Loucy (cell line): ENCODE measurements around the gene PABPN1L.

Experiments used
- H2AFZ ChIP-seq: fragments of 200-600 bp; sonication (generic); 2 replicates; pipeline ENCODE4 v1.6.0; 2016; ENCODE audit warnings: antibody characterized with exemption, mild to moderate bottlenecking, low read length, moderate library complexity
- H3F3A ChIP-seq: fragments of 200-600 bp; 2 replicates; pipeline ENCODE4 v1.6.0; 2016; ENCODE audit warnings: antibody characterized with exemption, low read depth, mild to moderate bottlenecking
- H3K27me3 ChIP-seq: fragments of 200-600 bp; sonication (generic); 2 replicates; pipeline ENCODE4 v1.6.1; 2014; ENCODE audit warnings: low read length, mild to moderate bottlenecking; ENCODE audit not compliant: insufficient read depth, poor library complexity, severe bottlenecking
- H3K36me3 ChIP-seq: fragments of 200-600 bp; sonication (generic); 2 replicates; pipeline ENCODE4 v1.6.1; 2016; ENCODE audit warnings: low read length; ENCODE audit not compliant: insufficient read depth
- H3K4me1 ChIP-seq: fragments of 200-600 bp; sonication (generic); 2 replicates; pipeline ENCODE4 v1.5.1; 2014; ENCODE audit warnings: low read length, mild to moderate bottlenecking; ENCODE audit not compliant: insufficient read depth, poor library complexity, severe bottlenecking
- H3K4me2 ChIP-seq: fragments of 200-600 bp; sonication (generic); 2 replicates; pipeline ENCODE4 v1.6.0; 2014; ENCODE audit warnings: antibody characterized with exemption, low read length, low read depth, mild to moderate bottlenecking; ENCODE audit not compliant: poor library complexity, severe bottlenecking
- H3K4me3 ChIP-seq: fragments of 200-600 bp; sonication (generic); 2 replicates; pipeline ENCODE4 v1.5.1; 2014; ENCODE audit warnings: low read length, mild to moderate bottlenecking, mixed read lengths; ENCODE audit not compliant: poor library complexity, severe bottlenecking
- H3K79me2 ChIP-seq: fragments of 200-600 bp; sonication (generic); 2 replicates; pipeline ENCODE4 v1.6.1; 2014; ENCODE audit warnings: low read length; ENCODE audit not compliant: insufficient read depth
- H3K9ac ChIP-seq: fragments of 200-600 bp; sonication (generic); 2 replicates; pipeline ENCODE4 v1.6.0; 2014; ENCODE audit warnings: mild to moderate bottlenecking, low read depth, low read length, moderate library complexity; ENCODE audit not compliant: poor library complexity, severe bottlenecking
- H3K9me2 ChIP-seq: fragments of 200-600 bp; sonication (generic); replicated peaks from 2 replicates; pipeline ENCODE4 v1.6.1; 2016; ENCODE audit warnings: low read depth, low read length, mixed read lengths
- H3K9me3 ChIP-seq: fragments of 200-600 bp; sonication (generic); 2 replicates; pipeline ENCODE4 v1.6.1; 2014; ENCODE audit warnings: mild to moderate bottlenecking, antibody characterized with exemption, low read length, low read depth; ENCODE audit not compliant: insufficient read depth
- H4K20me1 ChIP-seq: fragments of 200-600 bp; sonication (generic); 2 replicates; pipeline ENCODE4 v1.6.0; 2014; ENCODE audit warnings: antibody characterized with exemption, low read length, mild to moderate bottlenecking; ENCODE audit not compliant: insufficient read depth, poor library complexity, severe bottlenecking
- CTCF ChIP-seq: fragments of 200-600 bp; sonication (generic); conservative IDR thresholded peaks from 2 replicates; pipeline ENCODE4 v1.5.1; 2014; ENCODE audit warnings: mild to moderate bottlenecking, antibody characterized with exemption, low read length
- EZH2phosphoT487 ChIP-seq: fragments of 200-600 bp; IDR thresholded peaks from 2 replicates; pipeline ENCODE4 v1.6.1; 2018; ENCODE audit warnings: antibody characterized with exemption, mild to moderate bottlenecking, moderate library complexity, borderline replicate concordance

PABPN1L gene

GRCh38 chr16:88828711-88829110, 37.7 kb downstream of the PABPN1L start:
- Histone ChIP-seq H3K36me3 (no peaks in the 10 kb centered on the region), H3F3A (no peaks in the 10 kb centered on the region), H2AFZ (no peak overlapping the region), H3K9me2 (no peaks in the 10 kb centered on the region), H3K79me2 (no peaks in the 10 kb centered on the region), H3K4me2 (no peak overlapping the region), H4K20me1 (no peaks in the 10 kb centered on the region), H3K4me3 (no peak overlapping the region), H3K9ac (no peak overlapping the region), H3K27me3 (no peaks in the 10 kb centered on the region), H3K4me1 (no peaks in the 10 kb centered on the region), H3K9me3 (no peaks in the 10 kb centered on the region)
- TF ChIP-seq EZH2phosphoT487 (no peak), CTCF (no peak)

- Histone ChIP-seq H3F3A (no peaks in the 10 kb centered on the region), H3K9me3 (no peaks in the 10 kb centered on the region), H3K4me1 (no peaks in the 10 kb centered on the region), H3K27me3 (no peaks in the 10 kb centered on the region), H3K4me3 (no peak overlapping the region), H3K79me2 (no peaks in the 10 kb centered on the region), H3K36me3 (no peaks in the 10 kb centered on the region), H3K9me2 (no peaks in the 10 kb centered on the region), H4K20me1 (no peaks in the 10 kb centered on the region), H3K4me2 (no peak overlapping the region), H3K9ac (no peak overlapping the region), H2AFZ (no peak overlapping the region)
- TF ChIP-seq EZH2phosphoT487 (no peak), CTCF (no peak)
Measured at GRCh38 chr16:88827727-88828126, 38.7 kb downstream of the PABPN1L start.

- Histone ChIP-seq H3K79me2 (no peaks in the 10 kb centered on the region), H3K27me3 (no peaks in the 10 kb centered on the region), H3K4me3 (no peak overlapping the region), H3K9me3 (no peaks in the 10 kb centered on the region), H3K4me1 (no peaks in the 10 kb centered on the region), H4K20me1 (no peaks in the 10 kb centered on the region), H2AFZ (no peak overlapping the region), H3K9me2 (no peaks in the 10 kb centered on the region), H3K36me3 (no peaks in the 10 kb centered on the region), H3F3A (no peaks in the 10 kb centered on the region), H3K9ac (no peak overlapping the region), H3K4me2 (no peak overlapping the region)
- TF ChIP-seq CTCF (no peak), EZH2phosphoT487 (no peak)
Measured at GRCh38 chr16:88826070-88826840, 40.2 kb downstream of the PABPN1L start.
